K562 (cell line): Measurements from ENCODE around the gene RESP18. TPM values are rescaled to one million over a fixed set of nuclear protein-coding genes. Genes with fewer than 3 reads are reported as not detected.

Experiments used
- BDP1 ChIP-seq: IDR thresholded peaks from 3 replicates; pipeline ENCODE4 v1.6.1; 2011; ENCODE audit not compliant: insufficient read length, insufficient read depth
- BHLHE40 ChIP-seq: IDR thresholded peaks from 2 replicates; pipeline ENCODE4 v1.6.1; 2011; ENCODE audit warnings: low read length, improper control_type of control experiment
- BRF1 ChIP-seq: IDR thresholded peaks from 3 replicates; pipeline ENCODE4 v1.6.1; 2011; ENCODE audit warnings: borderline replicate concordance, mild to moderate bottlenecking; ENCODE audit not compliant: insufficient read length; ENCODE audit errors: extremely low read depth
- GABPA ChIP-seq: fragments of 200-800 bp; sonication (Bioruptor generic); conservative IDR thresholded peaks from 2 replicates; pipeline ENCODE4 v1.6.1; 2016; ENCODE audit warnings: low read depth, missing genetic modification characterization, missing compliant biosample characterization
- GTF2A2 ChIP-seq: IDR thresholded peaks from 2 replicates; pipeline ENCODE4 v1.6.1; 2016; ENCODE audit warnings: mild to moderate bottlenecking, missing genetic modification characterization, missing compliant biosample characterization
- HMGN3 ChIP-seq: IDR thresholded peaks from 2 replicates; pipeline ENCODE4 v1.6.1; 2011; ENCODE audit warnings: borderline replicate concordance, low read depth, mild to moderate bottlenecking, mixed read lengths, low read length; ENCODE audit not compliant: insufficient read length; ENCODE audit errors: extremely low read depth
- IRF2 ChIP-seq: sonication (generic); formaldehyde crosslinking; IDR thresholded peaks from 2 replicates; pipeline ENCODE4 v1.8.1; 2022; ENCODE audit warnings: mild to moderate bottlenecking, missing genetic modification reagents
- KLF1 ChIP-seq: fragments of 450-650 bp; IDR thresholded peaks from 2 replicates; pipeline ENCODE4 v1.6.1; 2016; ENCODE audit warnings: missing genetic modification characterization, missing compliant biosample characterization
- PML ChIP-seq: IDR thresholded peaks from 2 replicates; pipeline ENCODE4 v1.6.1; 2012; ENCODE audit warnings: low read length, inconsistent platforms
- PTTG1 ChIP-seq: fragments of 450-650 bp; IDR thresholded peaks from 2 replicates; pipeline ENCODE4 v1.6.1; 2016; ENCODE audit warnings: low read depth, mild to moderate bottlenecking, missing genetic modification characterization, missing compliant biosample characterization
- TBL1XR1 ChIP-seq, 2 experiments: IDR thresholded peaks; 2 replicates each; pipeline ENCODE4 v1.6.1; 2012; ENCODE audit warnings: improper control_type of control experiment in 2 of 2, low read length in 2 of 2, mild to moderate bottlenecking in 1 of 2
- ZC3H4 ChIP-seq: sonication (generic); formaldehyde crosslinking; IDR thresholded peaks from 2 replicates; pipeline ENCODE4 v1.9.0; 2021; ENCODE audit warnings: missing genetic modification reagents, borderline replicate concordance
- ZNF354B ChIP-seq: fragments of 250-450 bp; sonication (Bioruptor Pico); IDR thresholded peaks from 2 replicates; pipeline ENCODE4 v1.4.0; 2020
- ZNF75A ChIP-seq: fragments of 450-650 bp; formaldehyde crosslinking; IDR thresholded peaks from 2 replicates; pipeline ENCODE4 v1.4.0; 2020; ENCODE audit warnings: mild to moderate bottlenecking
- polyA plus RNA-seq, 8 experiments: library from polyadenylated mRNA; depleted of rRNA in 4 of 8; stranded (reverse) in 5 of 8; unstranded in 3 of 8; fragments of >200 nt; fragmentation: Nextera tagmentation in 2 of 8; fragmentation: Illumina TruSeq in 1 of 8; extraction: Ambion mirVana in 2 of 8; extraction: Trizol in 1 of 8; gene quantifications; 2 replicates each; pipeline versions ENCODE4 v1.2.1 to v1.2.3, GENCODE V29; 2011 to 2014; ENCODE audit warnings: inconsistent platforms in 1 of 8, missing spikeins in 1 of 8
- total RNA-seq, 7 experiments: library from RNA; depleted of rRNA in 6 of 7; stranded (reverse); fragments of >200 nt in 6 of 7; fragmentation: Illumina TruSeq in 2 of 7; extraction: Trizol in 2 of 7; gene quantifications; 2 replicates each; pipeline versions ENCODE4 v1.2.1 to v1.2.3, GENCODE V29; 2011 to 2021; ENCODE audit warnings: low replicate concordance in 1 of 7
- TF ChIP-seq, protein P1 (sequence below), 2 experiments: fragments of 450-650 bp; conservative IDR thresholded peaks; 2 replicates each; pipeline ENCODE4 v1.6.1; 2017; ENCODE audit warnings: mild to moderate bottlenecking in 2 of 2, moderate library complexity in 2 of 2
- TF ChIP-seq, protein P2 (sequence below): fragments of 250-450 bp; sonication (Bioruptor Pico); IDR thresholded peaks from 2 replicates; pipeline ENCODE4 v1.4.0; 2020; ENCODE audit warnings: mild to moderate bottlenecking, moderate library complexity, borderline replicate concordance
- TF ChIP-seq, protein P3 (sequence below): fragments of 250-450 bp; sonication (Bioruptor Pico); IDR thresholded peaks from 2 replicates; pipeline ENCODE4 v1.8.0; 2022; ENCODE audit warnings: moderate library complexity, mild to moderate bottlenecking, inconsistent platforms
- TF ChIP-seq, protein P4 (sequence below), 2 experiments: fragments of 450-650 bp in 1 of 2; IDR thresholded peaks; 2 replicates each; pipeline ENCODE4 v1.6.1; 2011 to 2017; ENCODE audit warnings: low read depth in 2 of 2, antibody characterized with exemption in 1 of 2, borderline replicate concordance in 1 of 2, low read length in 1 of 2, mild to moderate bottlenecking in 1 of 2, mixed read lengths in 1 of 2; ENCODE audit not compliant: control insufficient read depth in 1 of 2

RESP18 gene
- total and polyA plus RNA-seq, 9 of the 15 experiments (the other 6 are each of a cell fraction or from before 2014, with no cell fraction given): not detected

DNA sequence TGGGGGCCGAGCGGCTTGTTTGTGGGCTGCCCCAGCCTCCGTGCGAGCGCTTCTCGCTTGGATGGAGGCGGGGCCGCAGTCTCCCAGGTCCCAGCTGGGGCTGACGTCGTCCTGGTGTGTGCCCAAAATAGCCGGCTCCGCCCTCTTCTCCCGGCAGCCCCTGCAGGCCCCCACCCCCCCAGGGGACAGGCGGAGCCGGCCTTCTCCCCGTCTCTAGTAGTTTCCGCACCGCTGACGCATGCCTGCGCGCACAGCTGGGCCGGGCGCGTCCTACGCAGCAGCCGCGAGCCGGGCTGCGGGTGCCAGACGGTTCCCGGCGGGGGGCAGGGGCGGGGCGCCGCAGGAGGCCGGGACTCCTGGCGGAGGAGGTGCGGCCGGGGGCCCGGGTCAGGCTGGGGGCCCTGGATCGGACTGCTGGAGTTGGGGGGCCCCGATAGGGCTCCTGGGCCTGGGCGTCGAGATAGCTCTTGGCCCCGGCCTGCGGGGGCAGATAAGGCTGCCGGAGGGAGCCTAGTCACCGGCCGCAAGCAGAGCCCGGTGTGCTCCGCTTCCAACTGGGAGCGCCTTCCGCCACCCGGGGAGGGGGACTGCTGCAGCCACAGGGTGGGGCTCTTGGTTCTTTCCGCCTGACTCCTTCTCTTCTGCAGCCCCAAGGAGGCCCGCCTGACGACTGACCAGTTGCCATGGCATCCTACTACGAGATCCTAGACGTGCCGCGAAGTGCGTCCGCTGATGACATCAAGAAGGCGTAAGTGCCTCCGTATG lies 53.2 kb downstream of the RESP18 start, which contains the start of gene DNAJB2 (continued):
- TF ChIP-seq, protein P1, sequence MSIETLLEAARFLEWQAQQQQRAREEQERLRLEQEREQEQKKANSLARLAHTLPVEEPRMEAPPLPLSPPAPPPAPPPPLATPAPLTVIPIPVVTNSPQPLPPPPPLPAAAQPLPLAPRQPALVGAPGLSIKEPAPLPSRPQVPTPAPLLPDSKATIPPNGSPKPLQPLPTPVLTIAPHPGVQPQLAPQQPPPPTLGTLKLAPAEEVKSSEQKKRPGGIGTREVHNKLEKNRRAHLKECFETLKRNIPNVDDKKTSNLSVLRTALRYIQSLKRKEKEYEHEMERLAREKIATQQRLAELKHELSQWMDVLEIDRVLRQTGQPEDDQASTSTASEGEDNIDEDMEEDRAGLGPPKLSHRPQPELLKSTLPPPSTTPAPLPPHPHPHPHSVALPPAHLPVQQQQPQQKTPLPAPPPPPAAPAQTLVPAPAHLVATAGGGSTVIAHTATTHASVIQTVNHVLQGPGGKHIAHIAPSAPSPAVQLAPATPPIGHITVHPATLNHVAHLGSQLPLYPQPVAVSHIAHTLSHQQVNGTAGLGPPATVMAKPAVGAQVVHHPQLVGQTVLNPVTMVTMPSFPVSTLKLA (conservative IDR thresholded peaks at IDR 0.05): peak; percentile 77 to 85
- no peak for TF ChIP-seq ZNF354B
- TF ChIP-seq IRF2 (CRISPR knock-in tag): no peak
- no peak for TF ChIP-seq BDP1
- TF ChIP-seq PML: peak; percentile 96
- TF ChIP-seq ZC3H4: no peak
- TF ChIP-seq BHLHE40: peak; percentile 73
- peak; percentile 63; the same call in 1 of the 2 replicates for TF ChIP-seq GABPA (tag)
- no peak for TF ChIP-seq ZNF75A
- TF ChIP-seq, protein P2, sequence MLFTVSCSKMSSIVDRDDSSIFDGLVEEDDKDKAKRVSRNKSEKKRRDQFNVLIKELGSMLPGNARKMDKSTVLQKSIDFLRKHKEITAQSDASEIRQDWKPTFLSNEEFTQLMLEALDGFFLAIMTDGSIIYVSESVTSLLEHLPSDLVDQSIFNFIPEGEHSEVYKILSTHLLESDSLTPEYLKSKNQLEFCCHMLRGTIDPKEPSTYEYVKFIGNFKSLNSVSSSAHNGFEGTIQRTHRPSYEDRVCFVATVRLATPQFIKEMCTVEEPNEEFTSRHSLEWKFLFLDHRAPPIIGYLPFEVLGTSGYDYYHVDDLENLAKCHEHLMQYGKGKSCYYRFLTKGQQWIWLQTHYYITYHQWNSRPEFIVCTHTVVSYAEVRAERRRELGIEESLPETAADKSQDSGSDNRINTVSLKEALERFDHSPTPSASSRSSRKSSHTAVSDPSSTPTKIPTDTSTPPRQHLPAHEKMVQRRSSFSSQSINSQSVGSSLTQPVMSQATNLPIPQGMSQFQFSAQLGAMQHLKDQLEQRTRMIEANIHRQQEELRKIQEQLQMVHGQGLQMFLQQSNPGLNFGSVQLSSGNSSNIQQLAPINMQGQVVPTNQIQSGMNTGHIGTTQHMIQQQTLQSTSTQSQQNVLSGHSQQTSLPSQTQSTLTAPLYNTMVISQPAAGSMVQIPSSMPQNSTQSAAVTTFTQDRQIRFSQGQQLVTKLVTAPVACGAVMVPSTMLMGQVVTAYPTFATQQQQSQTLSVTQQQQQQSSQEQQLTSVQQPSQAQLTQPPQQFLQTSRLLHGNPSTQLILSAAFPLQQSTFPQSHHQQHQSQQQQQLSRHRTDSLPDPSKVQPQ (CRISPR knock-in tag): peak; percentile 33; the same call in 1 of the 2 replicates
- TF ChIP-seq TBL1XR1 (IDR thresholded peaks at IDR 0.05; ENCODE audit: low read length in 2 of 2): peak in 1 of 2 experiments; percentile 94; a peak in 3 of 4 replicates
- TF ChIP-seq KLF1 (tag): peak; percentile 87
- TF ChIP-seq, protein P3, sequence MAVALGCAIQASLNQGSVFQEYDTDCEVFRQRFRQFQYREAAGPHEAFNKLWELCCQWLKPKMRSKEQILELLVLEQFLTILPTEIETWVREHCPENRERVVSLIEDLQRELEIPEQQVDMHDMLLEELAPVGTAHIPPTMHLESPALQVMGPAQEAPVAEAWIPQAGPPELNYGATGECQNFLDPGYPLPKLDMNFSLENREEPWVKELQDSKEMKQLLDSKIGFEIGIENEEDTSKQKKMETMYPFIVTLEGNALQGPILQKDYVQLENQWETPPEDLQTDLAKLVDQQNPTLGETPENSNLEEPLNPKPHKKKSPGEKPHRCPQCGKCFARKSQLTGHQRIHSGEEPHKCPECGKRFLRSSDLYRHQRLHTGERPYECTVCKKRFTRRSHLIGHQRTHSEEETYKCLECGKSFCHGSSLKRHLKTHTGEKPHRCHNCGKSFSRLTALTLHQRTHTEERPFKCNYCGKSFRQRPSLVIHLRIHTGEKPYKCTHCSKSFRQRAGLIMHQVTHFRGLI (CRISPR knock-in tag): peak; percentile 70; the same call in 1 of the 2 replicates
- TF ChIP-seq BRF1: no peak
- no peak for TF ChIP-seq GTF2A2 (tag)
- TF ChIP-seq, protein P4, sequence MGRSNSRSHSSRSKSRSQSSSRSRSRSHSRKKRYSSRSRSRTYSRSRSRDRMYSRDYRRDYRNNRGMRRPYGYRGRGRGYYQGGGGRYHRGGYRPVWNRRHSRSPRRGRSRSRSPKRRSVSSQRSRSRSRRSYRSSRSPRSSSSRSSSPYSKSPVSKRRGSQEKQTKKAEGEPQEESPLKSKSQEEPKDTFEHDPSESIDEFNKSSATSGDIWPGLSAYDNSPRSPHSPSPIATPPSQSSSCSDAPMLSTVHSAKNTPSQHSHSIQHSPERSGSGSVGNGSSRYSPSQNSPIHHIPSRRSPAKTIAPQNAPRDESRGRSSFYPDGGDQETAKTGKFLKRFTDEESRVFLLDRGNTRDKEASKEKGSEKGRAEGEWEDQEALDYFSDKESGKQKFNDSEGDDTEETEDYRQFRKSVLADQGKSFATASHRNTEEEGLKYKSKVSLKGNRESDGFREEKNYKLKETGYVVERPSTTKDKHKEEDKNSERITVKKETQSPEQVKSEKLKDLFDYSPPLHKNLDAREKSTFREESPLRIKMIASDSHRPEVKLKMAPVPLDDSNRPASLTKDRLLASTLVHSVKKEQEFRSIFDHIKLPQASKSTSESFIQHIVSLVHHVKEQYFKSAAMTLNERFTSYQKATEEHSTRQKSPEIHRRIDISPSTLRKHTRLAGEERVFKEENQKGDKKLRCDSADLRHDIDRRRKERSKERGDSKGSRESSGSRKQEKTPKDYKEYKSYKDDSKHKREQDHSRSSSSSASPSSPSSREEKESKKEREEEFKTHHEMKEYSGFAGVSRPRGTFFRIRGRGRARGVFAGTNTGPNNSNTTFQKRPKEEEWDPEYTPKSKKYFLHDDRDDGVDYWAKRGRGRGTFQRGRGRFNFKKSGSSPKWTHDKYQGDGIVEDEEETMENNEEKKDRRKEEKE (IDR thresholded peaks at IDR 0.05; ENCODE audit: borderline replicate concordance in 1 of 2, control insufficient read depth in 1 of 2, low read depth in 2 of 2, low read length in 1 of 2): 0 out of 4 replicates have a peak, but pooled peaks of 1 of the 2 experiments have one; percentile 66
- no peak for TF ChIP-seq PTTG1 (tag)
- TF ChIP-seq HMGN3: peak; percentile 100
